GM23248 (cell line): ENCODE data around the gene CTF1.

Experiments used
- EZH2 ChIP-seq: fragments of 200-600 bp; sonication (generic); IDR thresholded peaks from 2 replicates; pipeline ENCODE4 v1.6.1; 2018; ENCODE audit warnings: antibody characterized with exemption, mild to moderate bottlenecking; ENCODE audit not compliant: insufficient read depth, poor library complexity, severe bottlenecking
- EZH2phosphoT487 ChIP-seq: fragments of 200-600 bp; sonication (generic); IDR thresholded peaks from 2 replicates; pipeline ENCODE4 v1.6.1; 2018; ENCODE audit warnings: antibody characterized with exemption, moderate library complexity, mild to moderate bottlenecking, low read depth; ENCODE audit not compliant: insufficient read depth

DNA sequence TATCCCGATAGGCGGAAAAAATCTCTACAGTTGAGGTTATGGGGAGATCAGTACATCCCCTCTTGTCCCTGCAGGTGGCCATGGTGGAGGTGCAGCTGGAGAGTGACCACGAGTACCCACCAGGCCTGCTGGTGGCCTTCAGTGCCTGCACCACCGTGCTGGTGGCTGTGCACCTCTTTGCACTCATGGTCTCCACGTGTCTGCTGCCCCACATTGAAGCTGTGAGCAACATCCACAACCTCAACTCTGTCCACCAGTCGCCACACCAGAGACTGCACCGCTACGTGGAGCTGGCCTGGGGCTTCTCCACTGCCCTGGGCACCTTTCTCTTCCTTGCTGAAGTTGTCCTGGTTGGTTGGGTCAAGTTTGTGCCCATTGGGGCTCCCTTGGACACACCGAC is 56.7 kb downstream of the CTF1 start:
- TF ChIP-seq EZH2 (no peak), EZH2phosphoT487 (no peak)
